NCI-H1417 (cell line): ENCODE results near the gene MYH13.

Experiments used
- DNase-seq, 3 experiments: peaks; one replicate each; lab custom pipeline; 2025; lab: John Stamatoyannopoulos, UW

The MYH13 gene

GRCh38 chr17:10251212-10251948 lies 121.4 kb downstream of the MYH13 start:
- DNase-seq: no peak
